Measurements from ENCODE around the gene CDH12.

Gene CDH12

GRCh38 chr5:21784487-21784886, 1068.7 kb downstream of the CDH12 start:
- H2AFZ ChIP-seq (ENCODE audit: low read length, unreplicated experiment), result no peak overlapping the region
- no peaks in the 10 kb centered on the region for H3K79me2 ChIP-seq (ENCODE audit: control insufficient read depth, insufficient read depth, low read length, unreplicated experiment)
- no peak overlapping the region for H3K27ac ChIP-seq (ENCODE audit: low read depth, low read length)

GRCh38 chr5:21783074-21783679, 1070.0 kb downstream of the CDH12 start:
- H3K4me1 ChIP-seq (ENCODE audit: control insufficient read depth, insufficient read depth, low read length, unreplicated experiment), result no peaks in the 10 kb centered on the region
- H3K27me3 ChIP-seq (ENCODE audit: insufficient read depth, low read length), result no peaks in the 10 kb centered on the region
- H3K27ac ChIP-seq (ENCODE audit: low read depth, low read length), result no peak overlapping the region
- no peak overlapping the region for H3K4me3 ChIP-seq (ENCODE audit: low read depth, low read length)
- no peak overlapping the region for H2AFZ ChIP-seq (ENCODE audit: low read length, unreplicated experiment)
- H3K36me3 ChIP-seq (ENCODE audit: insufficient read depth, low read length), result no peaks in the 10 kb centered on the region
- no peaks in the 10 kb centered on the region for H3K79me2 ChIP-seq (ENCODE audit: control insufficient read depth, insufficient read depth, low read length, unreplicated experiment)

More at GRCh38 chr5:21784487-21784886, 1068.7 kb downstream of the CDH12 start:
- no peaks in the 10 kb centered on the region for H3K4me1 ChIP-seq (ENCODE audit: control insufficient read depth, insufficient read depth, low read length, unreplicated experiment)
- no peaks in the 10 kb centered on the region for H3K36me3 ChIP-seq (ENCODE audit: insufficient read depth, low read length)
- no peaks in the 10 kb centered on the region for H3K27me3 ChIP-seq (ENCODE audit: insufficient read depth, low read length)
- H3K4me3 ChIP-seq (ENCODE audit: low read depth, low read length), result no peak overlapping the region

GRCh38 chr5:21776466-21776865, 1076.7 kb downstream of the CDH12 start:
- H3K4me1 ChIP-seq (ENCODE audit: control insufficient read depth, insufficient read depth, low read length, unreplicated experiment), result no peaks in the 10 kb centered on the region
- no peaks in the 10 kb centered on the region for H3K36me3 ChIP-seq (ENCODE audit: insufficient read depth, low read length)
- H3K27ac ChIP-seq (ENCODE audit: low read depth, low read length), result no peak overlapping the region
- no peaks in the 10 kb centered on the region for H3K27me3 ChIP-seq (ENCODE audit: insufficient read depth, low read length)
- H2AFZ ChIP-seq (ENCODE audit: low read length, unreplicated experiment), result no peak overlapping the region
- no peak overlapping the region for H3K4me3 ChIP-seq (ENCODE audit: low read depth, low read length)
- no peaks in the 10 kb centered on the region for H3K79me2 ChIP-seq (ENCODE audit: control insufficient read depth, insufficient read depth, low read length, unreplicated experiment)

GRCh38 chr5:21774801-21775200, 1078.3 kb downstream of the CDH12 start:
- H3K79me2 ChIP-seq (ENCODE audit: control insufficient read depth, insufficient read depth, low read length, unreplicated experiment), result no peaks in the 10 kb centered on the region

DNA sequence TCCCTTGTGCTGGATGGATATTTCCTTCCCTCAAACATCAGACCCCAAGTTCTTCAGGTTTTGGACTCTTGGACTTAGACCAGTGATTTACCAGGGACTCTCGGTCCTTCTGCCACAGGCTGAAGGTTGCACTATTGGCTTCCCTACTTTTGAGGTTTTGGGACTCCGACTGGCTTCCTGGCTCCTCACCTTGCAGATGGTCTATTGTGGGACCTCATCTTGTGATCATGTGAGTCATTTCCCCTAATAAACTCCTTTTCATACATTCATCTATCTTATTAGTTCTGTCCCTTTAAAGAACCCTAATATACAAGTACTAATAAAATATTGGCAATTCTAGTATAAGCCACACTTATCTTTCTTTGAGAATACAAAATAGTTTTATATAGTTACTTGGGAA, 1078.9 kb downstream of the CDH12 start:
- H3K36me3 ChIP-seq (ENCODE audit: insufficient read depth, low read length), result no peaks in the 10 kb centered on the region
- no peak overlapping the region for H3K27ac ChIP-seq (ENCODE audit: low read depth, low read length)
- H3K27me3 ChIP-seq (ENCODE audit: insufficient read depth, low read length), result no peaks in the 10 kb centered on the region
- no peaks in the 10 kb centered on the region for H3K4me1 ChIP-seq (ENCODE audit: control insufficient read depth, insufficient read depth, low read length, unreplicated experiment)
- H2AFZ ChIP-seq (ENCODE audit: low read length, unreplicated experiment), result no peak overlapping the region
- H3K79me2 ChIP-seq (ENCODE audit: control insufficient read depth, insufficient read depth, low read length, unreplicated experiment), result no peaks in the 10 kb centered on the region
- no peak overlapping the region for H3K4me3 ChIP-seq (ENCODE audit: low read depth, low read length)

More at GRCh38 chr5:21774801-21775200, 1078.3 kb downstream of the CDH12 start:
- no peak overlapping the region for H3K27ac ChIP-seq (ENCODE audit: low read depth, low read length)
- no peak overlapping the region for H2AFZ ChIP-seq (ENCODE audit: low read length, unreplicated experiment)
- no peaks in the 10 kb centered on the region for H3K4me1 ChIP-seq (ENCODE audit: control insufficient read depth, insufficient read depth, low read length, unreplicated experiment)
- H3K27me3 ChIP-seq (ENCODE audit: insufficient read depth, low read length), result no peaks in the 10 kb centered on the region
- no peak overlapping the region for H3K4me3 ChIP-seq (ENCODE audit: low read depth, low read length)
- H3K36me3 ChIP-seq (ENCODE audit: insufficient read depth, low read length), result no peaks in the 10 kb centered on the region

- Histone ChIP-seq H3K27ac (ENCODE audit: low read depth, low read length) (no peak overlapping the region), H3K79me2 (ENCODE audit: control insufficient read depth, insufficient read depth, low read length, unreplicated experiment) (no peaks in the 10 kb centered on the region), H3K4me1 (ENCODE audit: control insufficient read depth, insufficient read depth, low read length, unreplicated experiment) (no peaks in the 10 kb centered on the region), H3K4me3 (ENCODE audit: low read depth, low read length) (no peak overlapping the region), H3K36me3 (ENCODE audit: insufficient read depth, low read length) (no peaks in the 10 kb centered on the region), H3K27me3 (ENCODE audit: insufficient read depth, low read length) (no peaks in the 10 kb centered on the region), H2AFZ (ENCODE audit: low read length, unreplicated experiment) (no peak overlapping the region)
Measured at GRCh38 chr5:21773456-21773855, 1079.7 kb downstream of the CDH12 start.

GRCh38 chr5:21765406-21765805, 1087.7 kb downstream of the CDH12 start:
- H3K36me3 ChIP-seq (ENCODE audit: insufficient read depth, low read length), result no peaks in the 10 kb centered on the region
- no peak overlapping the region for H3K27ac ChIP-seq (ENCODE audit: low read depth, low read length)
- H3K4me1 ChIP-seq (ENCODE audit: control insufficient read depth, insufficient read depth, low read length, unreplicated experiment), result no peaks in the 10 kb centered on the region
- H2AFZ ChIP-seq (ENCODE audit: low read length, unreplicated experiment), result no peak overlapping the region
- no peaks in the 10 kb centered on the region; the same call in 1 of the 2 replicates for H3K27me3 ChIP-seq (ENCODE audit: insufficient read depth, low read length)
- H3K79me2 ChIP-seq (ENCODE audit: control insufficient read depth, insufficient read depth, low read length, unreplicated experiment), result no peaks in the 10 kb centered on the region
- no peak overlapping the region for H3K4me3 ChIP-seq (ENCODE audit: low read depth, low read length)

GRCh38 chr5:21739096-21739495, 1114.0 kb downstream of the CDH12 start:
- Histone ChIP-seq H3K79me2 (ENCODE audit: control insufficient read depth, insufficient read depth, low read length, unreplicated experiment) (no peaks in the 10 kb centered on the region), H3K27ac (ENCODE audit: low read depth, low read length) (no peak overlapping the region), H3K4me3 (ENCODE audit: low read depth, low read length) (no peak overlapping the region), H3K27me3 (ENCODE audit: insufficient read depth, low read length) (no peaks in the 10 kb centered on the region; the same call in 1 of the 2 replicates), H3K36me3 (ENCODE audit: insufficient read depth, low read length) (no peaks in the 10 kb centered on the region), H2AFZ (ENCODE audit: low read length, unreplicated experiment) (no peak overlapping the region), H3K4me1 (ENCODE audit: control insufficient read depth, insufficient read depth, low read length, unreplicated experiment) (no peaks in the 10 kb centered on the region)

DNA sequence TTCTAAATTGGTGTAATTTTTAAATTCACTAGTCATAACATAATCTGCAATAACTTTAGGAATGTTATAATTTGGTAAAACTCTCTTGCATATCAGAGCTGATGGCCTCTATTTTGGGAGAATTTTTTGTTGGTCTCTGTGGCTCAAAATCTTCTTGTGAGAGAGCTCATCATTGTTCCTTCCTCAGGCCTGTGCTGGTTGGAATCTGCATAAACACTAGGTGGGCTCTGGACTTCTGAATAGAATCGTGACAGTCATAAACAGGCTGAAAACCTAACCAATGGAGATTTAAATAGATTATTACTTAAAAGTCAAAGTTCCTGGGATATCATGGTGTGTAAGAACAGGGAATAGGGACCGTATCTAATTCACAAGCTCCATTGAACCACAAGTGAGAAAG, 1129.6 kb downstream of the CDH12 start:
- H3K36me3 ChIP-seq (ENCODE audit: insufficient read depth, low read length), result no peaks in the 10 kb centered on the region
- no peaks in the 10 kb centered on the region for H3K79me2 ChIP-seq (ENCODE audit: control insufficient read depth, insufficient read depth, low read length, unreplicated experiment)
- H2AFZ ChIP-seq (ENCODE audit: low read length, unreplicated experiment), result peak overlapping the region; percentile 6
- H3K27me3 ChIP-seq (ENCODE audit: insufficient read depth, low read length), result no peaks in the 10 kb centered on the region
- H3K4me1 ChIP-seq (ENCODE audit: control insufficient read depth, insufficient read depth, low read length, unreplicated experiment), result no peaks in the 10 kb centered on the region
- no peak overlapping the region for H3K27ac ChIP-seq (ENCODE audit: low read depth, low read length)
- H3K4me3 ChIP-seq (ENCODE audit: low read depth, low read length), result no peak overlapping the region

- Histone ChIP-seq H3K79me2 (ENCODE audit: control insufficient read depth, insufficient read depth, low read length, unreplicated experiment) (no peaks in the 10 kb centered on the region), H3K36me3 (ENCODE audit: insufficient read depth, low read length) (no peaks in the 10 kb centered on the region), H3K27ac (ENCODE audit: low read depth, low read length) (no peak overlapping the region), H3K27me3 (ENCODE audit: insufficient read depth, low read length) (no peaks in the 10 kb centered on the region), H2AFZ (ENCODE audit: low read length, unreplicated experiment) (no peak overlapping the region), H3K4me3 (ENCODE audit: low read depth, low read length) (no peak overlapping the region), H3K4me1 (ENCODE audit: control insufficient read depth, insufficient read depth, low read length, unreplicated experiment) (peaks cover 5% of the 10 kb centered on the region)
Measured at GRCh38 chr5:21711866-21712758, 1141.0 kb downstream of the CDH12 start.

DNA sequence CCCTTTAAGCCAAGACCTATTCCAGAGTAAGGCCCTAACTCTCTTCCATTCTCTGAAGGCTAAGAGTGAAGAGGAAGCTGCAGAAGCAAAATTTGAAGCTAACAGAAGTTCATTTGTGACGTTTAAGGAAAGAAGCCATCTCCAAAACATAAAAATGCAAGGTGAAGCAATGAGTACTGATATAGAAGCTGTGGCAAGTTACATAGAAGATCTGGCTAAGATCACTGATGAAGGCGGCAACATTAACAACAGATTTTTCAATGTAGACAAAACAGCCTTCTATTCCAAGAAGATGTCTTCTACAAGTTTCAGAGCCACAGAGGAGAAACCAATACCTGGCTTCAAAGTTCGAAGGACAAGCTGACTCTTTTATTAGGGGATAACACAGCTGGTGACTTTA, 1143.4 kb downstream of the CDH12 start:
- Histone ChIP-seq H3K4me1 (ENCODE audit: control insufficient read depth, insufficient read depth, low read length, unreplicated experiment) (no peaks in the 10 kb centered on the region), H2AFZ (ENCODE audit: low read length, unreplicated experiment) (no peak overlapping the region), H3K4me3 (ENCODE audit: low read depth, low read length) (no peak overlapping the region), H3K79me2 (ENCODE audit: control insufficient read depth, insufficient read depth, low read length, unreplicated experiment) (no peaks in the 10 kb centered on the region), H3K27me3 (ENCODE audit: insufficient read depth, low read length) (peaks cover 5% of the 10 kb centered on the region; the same call in 1 of the 2 replicates), H3K36me3 (ENCODE audit: insufficient read depth, low read length) (no peaks in the 10 kb centered on the region), H3K27ac (ENCODE audit: low read depth, low read length) (no peak overlapping the region)
